Measurements from ENCODE around the gene MRPS26. TPM values are rescaled to one million over a fixed set of nuclear protein-coding genes. Genes with fewer than 3 reads are reported as not detected.
A peak's percentile ranks its signal among the peaks of the same experiment; 100 is the strongest.

MRPS26 gene
- total RNA-seq, 4 donors from 2014 or later, result 71.5 to 86.4 (median 76.5) TPM

- intact Hi-C loops (cut with DNase I; ENCODE audit: low total_unique reads), result loop anchor here (10.0 kb wide), 1 partner anchor 280 kb away; no protein-coding TSS in a partner anchor
- no peak overlapping the region for H3K4me3 ChIP-seq (ENCODE audit: low read depth, poor library complexity, severe bottlenecking)
- 93 to 95% methylated on average over 6 to 7 of the region's 8 CpGs for WGBS, 2 donors
- DNase-seq (ENCODE audit: low spot score in 2 of 2), result no peak
- TF ChIP-seq CTCF (IDR thresholded peaks at IDR 0.05), result no peak
Measured at GRCh38 chr20:3044336-3044965, 1.4 kb upstream of the MRPS26 start.

- intact Hi-C loops (cut with DNase I; ENCODE audit: low total_unique reads), result loop anchor here (10.0 kb wide), 1 partner anchor 280 kb away; no protein-coding TSS in a partner anchor
- 3 to 4% methylated on average over 15 to 22 of the region's 24 CpGs for WGBS, 2 donors
- H3K4me3 ChIP-seq (ENCODE audit: low read depth, poor library complexity, severe bottlenecking), result peak overlapping the region; percentile 62
- DNase-seq (ENCODE audit: low spot score in 2 of 2), result peak; percentile 79 to 96
- TF ChIP-seq CTCF (IDR thresholded peaks at IDR 0.05) (no peak), POLR2A (IDR thresholded peaks at IDR 0.05) (no peak)
Measured at GRCh38 chr20:3045042-3045815, 623 bp upstream of the MRPS26 start.

- no peak for DNase-seq (ENCODE audit: low spot score in 2 of 2)
- intact Hi-C loops (cut with DNase I; ENCODE audit: low total_unique reads), result loop anchor here (10.0 kb wide), 1 partner anchor 278 kb away; no protein-coding TSS in a partner anchor
- peak overlapping the region; percentile 62 for H3K4me3 ChIP-seq (ENCODE audit: low read depth, poor library complexity, severe bottlenecking)
- 36 to 42% methylated on average over 37 to 39 of the region's 39 CpGs for WGBS, 2 donors
- TF ChIP-seq CTCF (IDR thresholded peaks at IDR 0.05) (no peak), POLR2A (IDR thresholded peaks at IDR 0.05) (no peak)
Measured at GRCh38 chr20:3046677-3047462, 1.0 kb downstream of the MRPS26 start.

GRCh38 chr20:3047486-3048419 is 1.9 kb downstream of the MRPS26 start:
- no peak overlapping the region for H3K4me3 ChIP-seq (ENCODE audit: low read depth, poor library complexity, severe bottlenecking)
- no peak for DNase-seq (ENCODE audit: low spot score in 2 of 2)
- intact Hi-C loops (cut with DNase I; ENCODE audit: low total_unique reads), result loop anchor here (10.0 kb wide), 1 partner anchor 277 kb away; no protein-coding TSS in a partner anchor
- whole genome bisulfite sequencing, 2 donors, result 82 to 84% methylated on average over 14 of the region's 14 CpGs
- TF ChIP-seq CTCF (IDR thresholded peaks at IDR 0.05), result no peak
- no peak for TF ChIP-seq POLR2A (IDR thresholded peaks at IDR 0.05)
